Measurements from ENCODE around the gene AGAP3.

Gene AGAP3

GRCh38 chr7:151137791-151138152 lies 51.5 kb downstream of the AGAP3 start:
- DNase-seq (ENCODE audit: extremely low spot score), result no peak
- TF ChIP-seq, protein P1, sequence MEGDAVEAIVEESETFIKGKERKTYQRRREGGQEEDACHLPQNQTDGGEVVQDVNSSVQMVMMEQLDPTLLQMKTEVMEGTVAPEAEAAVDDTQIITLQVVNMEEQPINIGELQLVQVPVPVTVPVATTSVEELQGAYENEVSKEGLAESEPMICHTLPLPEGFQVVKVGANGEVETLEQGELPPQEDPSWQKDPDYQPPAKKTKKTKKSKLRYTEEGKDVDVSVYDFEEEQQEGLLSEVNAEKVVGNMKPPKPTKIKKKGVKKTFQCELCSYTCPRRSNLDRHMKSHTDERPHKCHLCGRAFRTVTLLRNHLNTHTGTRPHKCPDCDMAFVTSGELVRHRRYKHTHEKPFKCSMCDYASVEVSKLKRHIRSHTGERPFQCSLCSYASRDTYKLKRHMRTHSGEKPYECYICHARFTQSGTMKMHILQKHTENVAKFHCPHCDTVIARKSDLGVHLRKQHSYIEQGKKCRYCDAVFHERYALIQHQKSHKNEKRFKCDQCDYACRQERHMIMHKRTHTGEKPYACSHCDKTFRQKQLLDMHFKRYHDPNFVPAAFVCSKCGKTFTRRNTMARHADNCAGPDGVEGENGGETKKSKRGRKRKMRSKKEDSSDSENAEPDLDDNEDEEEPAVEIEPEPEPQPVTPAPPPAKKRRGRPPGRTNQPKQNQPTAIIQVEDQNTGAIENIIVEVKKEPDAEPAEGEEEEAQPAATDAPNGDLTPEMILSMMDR (IDR thresholded peaks at IDR 0.05; ENCODE audit: control extremely low read depth, extremely low read depth, low read depth, missing control alignments), result no peak
- POLR2A ChIA-PET, result no interaction called here
- CTCF ChIA-PET, result interaction anchor here (1.0 to 3.9 kb wide), 2 partner anchors 14 to 30 kb away, joined by 3 to 19 read pairs; no protein-coding TSS in a partner anchor

DNA sequence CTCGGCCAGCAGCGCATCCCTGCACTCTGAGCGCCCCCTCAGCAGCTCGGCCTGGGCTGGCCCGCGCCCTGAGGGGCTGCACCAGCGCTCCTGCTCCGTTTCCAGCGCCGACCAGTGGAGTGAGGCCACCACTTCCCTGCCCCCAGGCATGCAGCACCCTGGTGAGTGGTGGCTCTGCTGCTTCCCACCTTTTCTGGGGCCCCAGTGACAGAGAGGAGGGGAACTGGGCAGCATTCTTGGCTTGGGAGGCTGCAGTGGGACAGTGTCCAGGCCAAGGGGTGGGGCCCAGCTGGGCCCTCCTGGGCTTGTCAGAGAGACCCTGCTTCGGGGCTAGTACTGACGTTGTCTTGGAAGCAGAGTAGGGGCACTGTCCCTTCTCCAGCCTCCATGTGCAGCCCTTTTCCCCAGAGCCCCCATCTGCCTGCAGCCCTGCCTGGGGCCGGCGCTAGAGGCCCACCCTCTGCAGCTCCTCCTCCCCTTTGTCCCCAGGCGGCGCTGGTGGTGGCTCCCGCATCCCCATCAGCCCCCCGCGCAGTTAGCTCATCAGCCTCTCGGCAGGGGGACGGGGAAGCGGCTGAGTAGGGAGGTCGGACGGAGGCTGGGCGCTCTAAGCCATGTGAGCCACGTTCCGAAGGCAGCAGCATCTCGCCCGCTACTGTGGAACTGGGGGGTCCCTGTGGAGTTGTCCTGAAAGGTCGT lies 52.0 kb downstream of the AGAP3 start:
- ChIA-PET POLR2A (no interaction called here), CTCF (interaction anchor here (1.0 to 3.9 kb wide), 3 partner anchors 8 to 32 kb away, joined by 3 to 19 read pairs (median 6); no protein-coding TSS in a partner anchor)
- no peak for DNase-seq (ENCODE audit: extremely low spot score)
- TF ChIP-seq, protein P1 (IDR thresholded peaks at IDR 0.05; ENCODE audit: control extremely low read depth, extremely low read depth, low read depth, missing control alignments), result no peak

GRCh38 chr7:151139071-151139790 lies 53.0 kb downstream of the AGAP3 start:
- DNase-seq (ENCODE audit: extremely low spot score), result no peak
- ChIA-PET POLR2A (no interaction called here), CTCF (interaction anchor here (0.7 to 3.9 kb wide), 6 partner anchors 9 to 1254 kb away, joined by 3 to 19 read pairs (median 3); partner anchors contain the start of gene ABCF2)
- TF ChIP-seq, protein P1 (IDR thresholded peaks at IDR 0.05; ENCODE audit: control extremely low read depth, extremely low read depth, low read depth, missing control alignments), result no peak

DNA sequence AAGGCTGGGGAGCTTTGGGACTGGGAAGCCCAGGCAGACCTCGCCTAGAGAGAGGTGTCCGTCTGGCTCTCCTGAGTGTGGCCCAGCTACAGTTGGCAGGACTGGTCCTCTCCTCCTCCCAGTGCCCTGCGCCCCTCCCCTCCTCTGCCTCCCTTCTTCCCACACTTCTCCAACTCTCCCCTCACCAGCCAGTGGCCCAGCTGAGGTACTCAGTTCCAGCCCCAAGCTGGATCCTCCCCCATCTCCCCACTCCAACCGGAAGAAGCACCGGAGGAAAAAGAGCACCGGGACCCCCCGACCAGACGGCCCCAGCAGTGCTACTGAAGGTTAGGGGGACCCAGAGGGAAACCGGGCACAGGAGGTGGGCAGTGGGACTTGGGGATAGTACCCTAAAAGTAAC lies 53.5 kb downstream of the AGAP3 start:
- POLR2A ChIA-PET, result no interaction called here

DNA sequence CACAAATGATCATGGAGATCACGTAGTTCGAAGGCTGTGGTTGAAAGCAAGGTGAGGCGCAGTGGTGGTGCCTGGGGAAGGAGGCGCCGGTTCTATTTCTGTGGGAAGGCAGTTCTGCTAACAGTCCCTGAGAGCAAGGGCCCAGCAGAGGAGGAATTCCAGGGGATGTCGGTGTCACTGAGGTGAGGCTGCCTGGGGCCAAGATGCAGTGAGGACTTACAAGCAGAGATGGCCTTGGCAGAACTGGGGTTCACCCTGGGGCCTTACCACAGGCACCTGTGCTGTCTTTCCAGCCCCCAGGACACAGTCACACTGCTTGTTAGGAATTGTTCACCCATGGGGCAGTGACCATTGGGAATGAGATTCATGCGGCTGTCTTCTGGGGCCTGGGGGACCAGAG lies 54.6 kb downstream of the AGAP3 start:
- ChIA-PET CTCF (interaction anchor here (1.3 to 3.9 kb wide), 4 partner anchors 17 to 106 kb away, joined by 3 to 19 read pairs (median 6); no protein-coding TSS in a partner anchor), POLR2A (no interaction called here)
- no peak for DNase-seq (ENCODE audit: extremely low spot score)
- TF ChIP-seq, protein P1 (IDR thresholded peaks at IDR 0.05; ENCODE audit: control extremely low read depth, extremely low read depth, low read depth, missing control alignments), result no peak

More for the DNA sequence above, 53.5 kb downstream of the AGAP3 start:
- DNase-seq (ENCODE audit: extremely low spot score), result no peak
- CTCF ChIA-PET, result interaction anchor here (0.7 to 3.9 kb wide), 6 partner anchors 16 to 1255 kb away, joined by 3 to 19 read pairs (median 4); partner anchors contain the start of gene ABCF2
- TF ChIP-seq, protein P1 (IDR thresholded peaks at IDR 0.05; ENCODE audit: control extremely low read depth, extremely low read depth, low read depth, missing control alignments), result no peak

- no peak for DNase-seq (ENCODE audit: extremely low spot score)
- ChIA-PET CTCF (interaction anchor here (1.3 to 2.5 kb wide), 3 partner anchors 17 to 106 kb away, joined by 3 to 6 read pairs (median 5); no protein-coding TSS in a partner anchor), POLR2A (no interaction called here)
- TF ChIP-seq, protein P1 (IDR thresholded peaks at IDR 0.05; ENCODE audit: control extremely low read depth, extremely low read depth, low read depth, missing control alignments), result no peak
Observed at GRCh38 chr7:151141311-151141854, 55.1 kb downstream of the AGAP3 start.

All from GM10248 (cell line).